SK-N-MC (cell line): ENCODE data around the gene KRTAP12-4.
"Not testable (repeated sequence)": the region's sequence is repeated elsewhere in the genome, so short reads cannot be mapped to it uniquely, and the experiment has no call there.

ENCODE experiments used
- DNase-seq: peaks from one replicate; pipeline ENCODE4 v3.0.0-alpha.2; 2011; ENCODE audit warnings: low read depth, low spot score
- H3K27ac ChIP-seq: fragments of 200-600 bp; sonication (generic); 2 replicates; pipeline ENCODE4 v1.5.1; 2016; ENCODE audit warnings: mixed run types
- H3K36me3 ChIP-seq: fragments of 200-600 bp; sonication (generic); 2 replicates; pipeline ENCODE4 v1.6.1; 2017; ENCODE audit warnings: antibody characterized with exemption, low read length, mixed read lengths; ENCODE audit not compliant: insufficient read depth
- H3K4me3 ChIP-seq: fragments of 200-600 bp; sonication (generic); 2 replicates; pipeline ENCODE4 v1.5.1; 2016
- H3K9ac ChIP-seq: fragments of 200-600 bp; sonication (generic); 2 replicates; pipeline ENCODE4 v1.8.0; 2017; ENCODE audit warnings: mixed run types, mixed read lengths; ENCODE audit not compliant: insufficient read length
- H3K9me3 ChIP-seq: fragments of 200-600 bp; sonication (generic); 2 replicates; pipeline ENCODE4 v1.6.1; 2017; ENCODE audit warnings: low read depth, mild to moderate bottlenecking, antibody characterized with exemption, low read length, moderate library complexity, mixed read lengths
- EZH2 ChIP-seq: fragments of 200-600 bp; sonication (generic); IDR thresholded peaks from one replicate; pipeline ENCODE4 v1.6.1; 2017; ENCODE audit warnings: antibody characterized with exemption
- FOXP2 ChIP-seq: optimal IDR thresholded peaks from 2 replicates; pipeline ENCODE3; 2011; ENCODE audit warnings: mild to moderate bottlenecking, moderate library complexity; ENCODE audit not compliant: insufficient read depth; ENCODE audit errors: extremely low read length, control extremely low read depth
- POLR2AphosphoS5 ChIP-seq: IDR thresholded peaks from 2 replicates; pipeline ENCODE4 v1.6.1; 2012; ENCODE audit warnings: mild to moderate bottlenecking, low read depth, low read length, borderline replicate concordance

KRTAP12-4 gene

DNA sequence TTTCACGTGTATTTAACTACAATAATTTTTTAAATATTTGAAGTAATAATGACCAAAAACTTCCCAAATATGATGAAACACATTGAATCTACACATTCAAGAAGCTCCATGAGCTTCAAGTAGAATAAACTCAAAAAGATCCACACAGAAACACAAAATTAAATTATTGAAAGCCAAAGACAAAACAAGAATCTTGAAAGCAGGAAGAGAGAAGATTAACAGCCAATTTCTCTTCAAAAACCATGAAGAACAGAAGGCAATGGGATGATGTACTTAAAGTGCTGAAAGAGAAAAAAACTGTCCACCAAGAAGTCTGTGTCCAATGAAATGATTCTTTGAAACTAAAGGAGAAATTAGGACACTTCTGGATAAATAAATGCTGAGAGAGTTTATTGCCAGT lies 22.4 kb downstream of the KRTAP12-4 start:
- Histone ChIP-seq H3K9ac (no peak overlapping the region), H3K36me3 (peaks cover 19% of the 10 kb centered on the region), H3K27ac (no peak overlapping the region), H3K4me3 (no peak overlapping the region), H3K9me3 (no peaks in the 10 kb centered on the region)
- no peak for DNase-seq
- TF ChIP-seq EZH2 (no peak), POLR2AphosphoS5 (no peak), FOXP2 (no peak)

DNA sequence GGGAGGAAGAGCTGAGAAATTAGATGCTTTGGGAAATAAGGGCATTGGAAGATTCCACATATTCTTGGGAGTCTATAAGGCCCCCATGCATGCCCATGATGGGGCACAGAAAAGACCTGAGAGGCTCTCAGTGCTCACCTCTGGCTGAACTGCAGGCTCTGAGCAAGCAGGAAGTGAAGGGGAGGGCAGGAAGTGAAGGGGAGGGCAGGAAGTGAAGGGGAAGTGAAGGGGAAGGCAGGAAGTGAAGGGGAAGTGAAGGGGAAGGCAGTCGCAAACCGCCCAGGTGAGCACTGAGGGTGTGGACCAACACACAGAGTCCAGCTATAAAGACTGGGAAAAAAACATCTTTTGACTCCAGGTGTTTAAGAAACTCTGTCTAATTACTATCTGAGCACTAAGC lies 24.0 kb downstream of the KRTAP12-4 start:
- H3K27ac ChIP-seq: no peak overlapping the region
- H3K4me3 ChIP-seq: no peak overlapping the region
- DNase-seq: no peak
- H3K36me3 ChIP-seq: peaks cover 19% of the 10 kb centered on the region
- no peaks in the 10 kb centered on the region for H3K9me3 ChIP-seq
- H3K9ac ChIP-seq: no peak overlapping the region
- no peak for TF ChIP-seq FOXP2
- TF ChIP-seq POLR2AphosphoS5: no peak
- no peak for TF ChIP-seq EZH2

DNA sequence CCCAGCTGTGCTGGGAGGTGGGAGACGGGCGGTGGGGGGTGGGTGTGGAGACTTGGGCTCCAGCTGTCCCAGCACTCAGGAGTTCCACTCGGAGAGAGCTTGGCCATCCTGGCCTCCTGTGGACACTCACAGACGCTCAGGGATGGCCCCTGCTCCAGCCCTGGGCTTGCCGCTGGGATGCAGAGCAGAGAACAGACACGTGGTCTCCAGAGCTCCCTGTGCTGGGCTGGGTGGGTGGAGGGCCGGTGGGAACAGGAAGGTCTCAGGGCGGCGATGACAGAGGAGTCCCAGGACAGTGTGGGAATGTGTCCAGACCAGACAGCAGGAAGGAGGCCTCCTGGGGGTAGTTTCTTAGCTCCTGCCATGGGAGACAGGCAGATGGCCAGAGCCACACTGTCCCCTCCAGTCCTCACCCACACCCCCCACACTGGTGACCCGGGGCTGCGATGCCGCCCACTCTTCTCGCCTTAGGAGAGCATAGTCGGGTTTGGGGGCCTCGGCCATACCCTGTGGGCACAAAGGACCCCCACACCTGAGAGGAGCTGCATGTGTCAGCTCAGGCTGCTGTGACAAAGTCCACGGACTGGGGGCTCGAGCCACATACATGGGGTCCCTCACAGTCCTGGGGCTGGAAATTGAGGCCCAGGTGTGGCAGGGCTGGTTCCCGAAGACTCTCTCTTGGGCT lies 25.6 kb downstream of the KRTAP12-4 start:
- no peak for DNase-seq
- H3K4me3 ChIP-seq: no peak overlapping the region
- peaks cover 4% of the 10 kb centered on the region; the same call in 1 of the 2 replicates for H3K9me3 ChIP-seq
- no peak overlapping the region for H3K9ac ChIP-seq
- H3K27ac ChIP-seq: no peak overlapping the region
- no peak for TF ChIP-seq POLR2AphosphoS5
- no peak for TF ChIP-seq FOXP2
- no peak for TF ChIP-seq EZH2
- H3K36me3 ChIP-seq: peaks cover 19% of the 10 kb centered on the region

DNA sequence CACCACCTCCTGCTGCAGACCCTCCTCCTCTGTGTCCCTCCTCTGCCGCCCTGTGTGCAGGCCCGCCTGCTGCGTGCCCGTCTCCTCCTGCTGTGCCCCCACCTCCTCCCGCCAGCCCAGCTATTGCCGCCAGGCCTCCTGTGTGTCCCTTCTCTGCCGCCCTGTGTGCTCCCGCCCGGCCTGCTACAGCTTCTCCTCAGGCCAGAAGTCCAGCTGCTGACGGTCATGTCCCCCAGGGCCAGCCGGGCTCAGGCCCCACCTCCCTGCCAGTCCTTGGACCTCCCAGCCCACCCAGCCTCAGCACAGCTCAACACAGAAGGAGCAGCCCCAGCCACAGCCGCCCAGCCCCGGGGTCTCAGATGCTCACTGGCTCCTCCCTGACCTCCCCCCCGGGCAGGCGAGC lies 26.6 kb downstream of the KRTAP12-4 start:
- H3K4me3 ChIP-seq, H3K9me3 ChIP-seq, H3K9ac ChIP-seq, DNase-seq, H3K27ac ChIP-seq: not testable (repeated sequence)
- peaks cover 19% of the 10 kb centered on the region for H3K36me3 ChIP-seq

GRCh38 chr21:44627181-44627822 lies 27.2 kb downstream of the KRTAP12-4 start:
- not testable (repeated sequence) for H3K27ac ChIP-seq, H3K9me3 ChIP-seq, H3K4me3 ChIP-seq, DNase-seq, H3K9ac ChIP-seq
- peaks cover 19% of the 10 kb centered on the region for H3K36me3 ChIP-seq

DNA sequence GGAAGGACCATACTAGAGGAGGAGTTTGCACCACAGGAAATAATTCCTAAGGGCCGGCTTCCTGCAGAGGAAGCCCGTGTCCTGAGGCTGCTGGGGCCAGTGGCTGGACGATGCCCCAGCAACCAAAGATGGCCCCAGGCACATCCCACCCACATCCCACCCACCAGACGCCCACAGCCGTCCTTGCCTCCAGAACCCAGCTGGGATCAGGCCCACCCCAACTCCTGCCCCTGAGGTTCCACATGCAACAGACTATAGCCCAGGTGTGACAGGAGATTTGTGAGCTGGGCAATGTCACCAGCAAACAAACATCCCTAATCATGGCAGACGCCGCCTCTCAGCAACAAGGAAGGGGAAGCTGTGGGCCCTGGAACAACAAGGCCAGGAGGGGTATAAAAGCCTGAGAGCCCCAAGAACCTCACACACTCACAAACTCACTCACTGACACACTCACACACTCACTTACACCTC lies 27.8 kb downstream of the KRTAP12-4 start, which contains the start of gene KRTAP10-9:
KRTAP10-9 (plus strand) TSS at position 421 of the 471 bp plus-strand sequence. CDS start 79 bp downstream, outside the sequence.
- no peak within 1 kb of the TSS for H3K27ac ChIP-seq
- H3K9me3 ChIP-seq: peaks cover 10% of the 10 kb centered on the region
- DNase-seq: no peak
- TF ChIP-seq EZH2: no peak
- no peak for TF ChIP-seq FOXP2
- TF ChIP-seq POLR2AphosphoS5: no peak
- peaks cover 16% of the 10 kb centered on the region; the same call in 1 of the 2 replicates for H3K36me3 ChIP-seq
- no peak within 1 kb of the TSS for H3K9ac ChIP-seq
- no peak within 1 kb of the TSS for H3K4me3 ChIP-seq

DNA sequence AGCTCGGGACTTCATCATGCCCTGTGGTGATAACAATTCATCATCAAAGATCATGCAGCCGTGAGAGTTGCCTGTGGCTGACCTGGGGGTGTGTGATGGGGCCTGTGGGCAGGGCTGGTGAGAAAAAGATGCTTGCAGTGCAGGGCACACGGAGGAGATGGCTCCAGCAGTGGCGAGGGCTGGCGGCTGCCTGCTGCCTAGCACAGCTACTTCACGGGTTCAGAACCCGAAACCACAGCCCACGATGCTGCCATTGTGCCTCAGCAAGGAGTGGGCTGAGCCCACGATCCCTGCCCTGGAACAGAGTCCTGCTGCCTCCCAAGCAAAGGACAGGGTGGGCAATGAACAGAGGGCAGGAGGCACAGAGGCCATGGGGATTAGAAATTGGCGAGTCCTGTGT lies 28.2 kb downstream of the KRTAP12-4 start:
- H3K4me3 ChIP-seq: no peak overlapping the region

GRCh38 chr21:44625756-44626155 lies 28.7 kb downstream of the KRTAP12-4 start:
- Histone ChIP-seq H3K9ac (no peak overlapping the region), H3K9me3 (peaks cover 10% of the 10 kb centered on the region), H3K4me3 (no peak overlapping the region), H3K36me3 (peaks cover 16% of the 10 kb centered on the region; the same call in 1 of the 2 replicates), H3K27ac (no peak overlapping the region)
- no peak for DNase-seq
- TF ChIP-seq POLR2AphosphoS5: no peak
- no peak for TF ChIP-seq EZH2
- TF ChIP-seq FOXP2: no peak

More for the DNA sequence above, 28.2 kb downstream of the KRTAP12-4 start:
- Histone ChIP-seq H3K9ac (no peak overlapping the region), H3K36me3 (peaks cover 16% of the 10 kb centered on the region; the same call in 1 of the 2 replicates), H3K9me3 (peaks cover 10% of the 10 kb centered on the region), H3K27ac (no peak overlapping the region)
- no peak for DNase-seq
- TF ChIP-seq EZH2: no peak
- TF ChIP-seq POLR2AphosphoS5: no peak
- no peak for TF ChIP-seq FOXP2

DNA sequence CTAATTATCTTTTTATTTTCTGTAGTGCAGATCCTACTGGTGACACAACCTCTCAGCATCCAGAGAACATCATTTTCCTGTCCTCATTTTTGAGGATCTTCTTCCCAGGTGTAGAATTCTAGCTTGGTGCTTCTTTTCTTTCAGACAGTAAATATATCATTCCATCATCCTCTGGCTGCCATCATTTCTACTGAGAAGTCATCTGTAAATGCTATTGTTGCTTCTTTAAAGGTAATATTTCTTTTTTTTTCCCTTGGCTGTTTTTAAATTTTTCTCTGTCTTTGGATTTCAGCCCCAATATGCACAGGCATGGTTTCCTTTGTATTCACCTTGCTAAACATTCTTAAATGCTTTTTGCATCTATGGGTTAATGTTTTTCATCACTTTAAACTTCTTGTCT lies 30.9 kb downstream of the KRTAP12-4 start:
- no peak overlapping the region for H3K4me3 ChIP-seq
- H3K9me3 ChIP-seq: peaks cover 15% of the 10 kb centered on the region
- no peak overlapping the region for H3K27ac ChIP-seq
- no peak for DNase-seq
- no peak overlapping the region for H3K9ac ChIP-seq
- 0 out of 2 replicates have a peak, but pooled peaks cover 8% of the 10 kb centered on the region for H3K36me3 ChIP-seq
- TF ChIP-seq POLR2AphosphoS5 (no peak), EZH2 (no peak), FOXP2 (no peak)
